ENCODE measurements around the gene ATP8A2.

DNA sequence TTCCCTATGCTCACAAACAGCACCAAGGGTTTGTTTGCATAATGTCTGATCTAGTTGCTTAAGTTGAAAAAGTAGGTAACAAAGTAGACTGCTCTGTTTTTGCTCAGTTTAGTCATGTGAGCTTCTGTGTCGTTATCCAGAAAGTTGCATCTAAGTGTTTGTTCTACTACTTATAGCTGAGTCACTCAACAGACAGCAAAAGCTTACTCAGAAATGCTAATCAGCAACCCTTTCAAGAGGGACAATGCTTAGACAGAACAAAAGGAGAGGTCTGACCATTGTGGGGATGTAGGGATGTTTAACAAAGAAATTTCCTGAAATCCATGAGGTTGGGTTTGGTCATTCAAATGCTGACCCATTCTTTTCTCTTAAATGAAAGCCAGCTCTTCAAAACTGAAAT, 106.4 kb downstream of the ATP8A2 start:
- TF ChIP-seq, protein P1, sequence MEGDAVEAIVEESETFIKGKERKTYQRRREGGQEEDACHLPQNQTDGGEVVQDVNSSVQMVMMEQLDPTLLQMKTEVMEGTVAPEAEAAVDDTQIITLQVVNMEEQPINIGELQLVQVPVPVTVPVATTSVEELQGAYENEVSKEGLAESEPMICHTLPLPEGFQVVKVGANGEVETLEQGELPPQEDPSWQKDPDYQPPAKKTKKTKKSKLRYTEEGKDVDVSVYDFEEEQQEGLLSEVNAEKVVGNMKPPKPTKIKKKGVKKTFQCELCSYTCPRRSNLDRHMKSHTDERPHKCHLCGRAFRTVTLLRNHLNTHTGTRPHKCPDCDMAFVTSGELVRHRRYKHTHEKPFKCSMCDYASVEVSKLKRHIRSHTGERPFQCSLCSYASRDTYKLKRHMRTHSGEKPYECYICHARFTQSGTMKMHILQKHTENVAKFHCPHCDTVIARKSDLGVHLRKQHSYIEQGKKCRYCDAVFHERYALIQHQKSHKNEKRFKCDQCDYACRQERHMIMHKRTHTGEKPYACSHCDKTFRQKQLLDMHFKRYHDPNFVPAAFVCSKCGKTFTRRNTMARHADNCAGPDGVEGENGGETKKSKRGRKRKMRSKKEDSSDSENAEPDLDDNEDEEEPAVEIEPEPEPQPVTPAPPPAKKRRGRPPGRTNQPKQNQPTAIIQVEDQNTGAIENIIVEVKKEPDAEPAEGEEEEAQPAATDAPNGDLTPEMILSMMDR (IDR thresholded peaks at IDR 0.05; ENCODE audit: insufficient read depth, low read depth, low read length) = no peak
- no peak for TF ChIP-seq EZH2 (IDR thresholded peaks at IDR 0.05; ENCODE audit: insufficient read depth, low read length)

Data from astrocyte (in vitro differentiated cells and primary cell).